HepG2 (cell line): Measurements from ENCODE around the gene RBL1.
"Not testable (repeated sequence)": the region's sequence is repeated elsewhere in the genome, so short reads cannot be mapped to it uniquely, and the experiment has no call there.

Experiments
- KLF16 ChIP-seq, 2 experiments: sonication (generic) in 1 of 2; formaldehyde crosslinking in 1 of 2; IDR thresholded peaks; 2 replicates each; pipeline versions ENCODE4 v1.6.1 to v1.8.0; 2016 to 2023; ENCODE audit warnings: missing genetic modification reagents in 2 of 2, missing compliant biosample characterization in 1 of 2
- ZBTB40 ChIP-seq, 2 experiments: fragments of 450-650 bp in 1 of 2; sonication (generic) in 1 of 2; formaldehyde crosslinking in 1 of 2; IDR thresholded peaks; 2 replicates each; pipeline versions ENCODE4 v1.6.1 to v1.8.0; 2016 to 2022; ENCODE audit warnings: antibody characterized with exemption in 1 of 2, mild to moderate bottlenecking in 1 of 2, missing genetic modification reagents in 1 of 2
- ZFX ChIP-seq: sonication (generic); formaldehyde crosslinking; IDR thresholded peaks from 2 replicates; pipeline ENCODE4 v1.4.0; 2020; ENCODE audit warnings: mild to moderate bottlenecking, low read depth, missing genetic modification reagents, moderate library complexity
- ZNF253 ChIP-seq: sonication (generic); formaldehyde crosslinking; IDR thresholded peaks from 2 replicates; pipeline ENCODE4 v1.8.0; 2022; ENCODE audit warnings: mild to moderate bottlenecking, missing genetic modification reagents, borderline replicate concordance

- TF ChIP-seq ZFX (CRISPR knock-in tag); ZBTB40 (IDR thresholded peaks at IDR 0.05); ZBTB40 (CRISPR knock-in tag; IDR thresholded peaks at IDR 0.05); KLF16 (CRISPR knock-in tag; IDR thresholded peaks at IDR 0.05); ZNF253 (CRISPR knock-in tag): not testable (repeated sequence)
Measured at GRCh38 chr20:37011858-37012257, 83.9 kb downstream of the RBL1 start.
